ENCODE measurements around the gene PIP5K1C.
"Not testable (repeated sequence)": the region's sequence is repeated elsewhere in the genome, so short reads cannot be mapped to it uniquely, and the experiment has no call there.

The PIP5K1C gene

GRCh38 chr19:3653865-3654513 is 46.3 kb downstream of the PIP5K1C start:
- TF ChIP-seq CTCF (IDR thresholded peaks at IDR 0.05): no peak
- no peak overlapping the region for H3K4me3 ChIP-seq
- no peak for DNase-seq (ENCODE audit: low spot score)
- no peak overlapping the region for H3K27ac ChIP-seq

GRCh38 chr19:3653081-3653795 is 47.0 kb downstream of the PIP5K1C start:
- H3K27ac ChIP-seq: no peak overlapping the region
- DNase-seq (ENCODE audit: low spot score): no peak
- no peak overlapping the region for H3K4me3 ChIP-seq
- no peak for TF ChIP-seq CTCF (IDR thresholded peaks at IDR 0.05)

GRCh38 chr19:3652422-3652821 is 47.8 kb downstream of the PIP5K1C start:
- no peak for TF ChIP-seq CTCF (IDR thresholded peaks at IDR 0.05)
- Histone ChIP-seq H3K27ac (no peak overlapping the region), H3K4me3 (no peak overlapping the region)
- no peak for DNase-seq (ENCODE audit: low spot score)

GRCh38 chr19:3651684-3652083 is 48.6 kb downstream of the PIP5K1C start:
- no peak overlapping the region for H3K27ac ChIP-seq

GRCh38 chr19:3649888-3650287 is 50.4 kb downstream of the PIP5K1C start:
- DNase-seq (ENCODE audit: low spot score): no peak
- no peak for TF ChIP-seq CTCF (IDR thresholded peaks at IDR 0.05)
- Histone ChIP-seq H3K27ac (no peak overlapping the region), H3K4me3 (no peak overlapping the region)

More at GRCh38 chr19:3651684-3652083, 48.6 kb downstream of the PIP5K1C start:
- no peak overlapping the region for H3K4me3 ChIP-seq
- DNase-seq (ENCODE audit: low spot score): no peak
- TF ChIP-seq CTCF (IDR thresholded peaks at IDR 0.05): no peak

- DNase-seq (ENCODE audit: low spot score): no peak
- TF ChIP-seq CTCF (IDR thresholded peaks at IDR 0.05): no peak
- no peak overlapping the region for H3K27ac ChIP-seq
Measured at GRCh38 chr19:3648037-3648905, 52.0 kb downstream of the PIP5K1C start.

GRCh38 chr19:3647102-3647501 is 53.2 kb downstream of the PIP5K1C start:
- not testable (repeated sequence) for DNase-seq (ENCODE audit: low spot score); H3K27ac ChIP-seq; H3K4me3 ChIP-seq

More at GRCh38 chr19:3648037-3648905, 52.0 kb downstream of the PIP5K1C start:
- H3K4me3 ChIP-seq: no peak overlapping the region
